ENCODE data around the gene LRIG2.

DNA sequence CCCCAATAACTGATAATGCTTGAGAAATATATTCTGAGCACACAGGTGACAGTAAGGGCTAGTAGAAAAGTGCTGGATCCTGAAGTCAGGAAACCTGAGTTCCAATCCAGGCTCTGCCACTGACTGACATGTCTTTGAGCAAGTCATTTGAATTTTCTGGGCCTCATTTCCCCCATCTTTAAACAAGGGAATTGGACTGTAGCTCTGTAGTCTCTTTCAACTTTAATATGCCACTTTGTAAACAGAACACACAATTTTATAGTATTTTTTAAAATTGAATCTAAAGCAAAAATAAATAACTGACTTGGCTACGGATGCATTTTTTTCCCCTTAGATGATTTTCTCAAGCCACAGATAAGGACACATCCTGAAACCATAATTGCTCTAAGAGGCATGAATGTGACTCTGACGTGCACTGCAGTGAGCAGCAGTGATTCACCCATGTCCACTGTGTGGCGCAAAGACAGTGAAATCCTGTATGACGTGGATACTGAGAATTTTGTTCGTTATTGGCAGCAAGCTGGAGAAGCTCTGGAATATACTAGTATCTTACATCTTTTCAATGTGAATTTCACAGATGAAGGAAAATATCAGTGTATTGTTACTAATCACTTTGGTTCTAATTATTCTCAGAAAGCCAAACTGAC lies 37.0 kb downstream of the LRIG2 start:
- TF ChIP-seq CTCF (IDR thresholded peaks at IDR 0.05) (peak in 1 of 4 experiments; percentile 18), POLR2A (IDR thresholded peaks at IDR 0.05) (no peak), EP300 (IDR thresholded peaks at IDR 0.05) (no peak), POLR2AphosphoS5 (IDR thresholded peaks at IDR 0.05) (peak in 1 of 4 donors; percentile 18)

Measured in sigmoid colon (tissue), 4 donors.